ENCODE data around the gene ZNF14. TPM values are rescaled to one million over a fixed set of nuclear protein-coding genes. Genes with fewer than 3 reads are reported as not detected.

ZNF14 gene
- total and polyA plus RNA-seq, 9 of the 15 experiments (the other 6 are each of a cell fraction or from before 2014, with no cell fraction given): 1.9 to 7.0 (median 4.0) TPM

GRCh38 chr19:19668230-19669012 lies 64.5 kb downstream of the ZNF14 start, which contains the start of gene ZNF101 (continued):
- TF ChIP-seq AFF1 (IDR thresholded peaks at IDR 0.05; ENCODE audit: low read depth in 1 of 2, partially characterized antibody in 2 of 2): no peak
- TF ChIP-seq ZFP30 (CRISPR knock-in tag; IDR thresholded peaks at IDR 0.05; ENCODE audit: borderline replicate concordance): no peak
- TF ChIP-seq TCF7 (IDR thresholded peaks at IDR 0.05; ENCODE audit: borderline replicate concordance): no peak
- TF ChIP-seq U2AF2 (optimal IDR thresholded peaks at IDR 0.05; ENCODE audit: low read depth, low read length): no peak
- no peak for TF ChIP-seq ARID3A (IDR thresholded peaks at IDR 0.05; ENCODE audit: borderline replicate concordance, low read depth, low read length)
- no peak for TF ChIP-seq ZNF239 (CRISPR knock-in tag; IDR thresholded peaks at IDR 0.05)
- no peak for TF ChIP-seq ZFP36 (IDR thresholded peaks at IDR 0.05; ENCODE audit: low read depth, low read length, partially characterized antibody)
- TF ChIP-seq E4F1 (CRISPR knock-in tag; IDR thresholded peaks at IDR 0.05; ENCODE audit: borderline replicate concordance): no peak
- peak in 1 of 2 experiments; percentile 13; a peak in 2 of 4 replicates for TF ChIP-seq MAZ (CRISPR knock-in tag; conservative IDR thresholded peaks at IDR 0.05 in 1 of 2, IDR thresholded peaks at IDR 0.05 in 1 of 2)
- TF ChIP-seq FOXJ3 (CRISPR knock-in tag; IDR thresholded peaks at IDR 0.05): no peak
- TF ChIP-seq ETV6 (IDR thresholded peaks at IDR 0.05; ENCODE audit: borderline replicate concordance in 1 of 2, low read depth in 2 of 2, low read length in 1 of 2): no peak
- no peak for TF ChIP-seq ETV6 (CRISPR knock-in tag; IDR thresholded peaks at IDR 0.05; ENCODE audit: borderline replicate concordance)
- peak; percentile 60 for TF ChIP-seq CXXC5 (CRISPR knock-in tag; IDR thresholded peaks at IDR 0.05)

Measured in K562 (cell line).